ENCODE measurements around the gene CNTNAP2. TPM values are rescaled to one million over a fixed set of nuclear protein-coding genes. Genes with fewer than 3 reads are reported as not detected.
A peak's percentile ranks its signal among the peaks of the same experiment; 100 is the strongest.

CNTNAP2 gene
- total and polyA plus RNA-seq, 2 of the 8 experiments (the other 6 are each of a cell fraction or from before 2014, with no cell fraction given) = 27.9 to 71.0 TPM

DNA sequence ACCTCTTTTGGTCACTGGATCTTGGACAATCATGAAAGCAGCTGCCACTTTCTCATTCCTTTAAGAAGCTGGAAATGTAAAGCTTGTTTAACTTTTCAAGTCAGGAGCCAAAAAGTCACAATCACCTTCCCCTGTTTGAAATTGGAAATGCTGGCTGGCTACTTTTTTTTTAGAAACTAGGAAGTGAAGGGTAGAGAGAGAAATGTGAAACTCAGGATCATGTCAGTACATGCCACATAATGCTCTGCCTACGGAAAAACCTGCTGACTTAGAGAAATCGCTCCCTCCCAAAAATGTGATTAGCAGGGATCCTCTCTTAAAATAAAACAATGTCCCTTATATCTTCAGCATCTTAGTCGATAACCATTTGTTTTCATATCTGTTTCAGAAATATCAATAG lies 2285.6 kb downstream of the CNTNAP2 start:
- 80% methylated on average over 3 of the region's 3 CpGs; no CpG with 5 or more reads in 1 of the 2 experiments for WGBS, 2 experiments (ENCODE audit: extremely low coverage in 1 of 2, insufficient coverage in 1 of 2, insufficient read length in 1 of 2, insufficient replicate concordance in 2 of 2, low coverage in 1 of 2, low lambda C conversion rate in 2 of 2, missing lambda C conversion rate in 1 of 2)
- no peak for FAIRE-seq
- H3K27ac ChIP-seq (ENCODE audit: low read depth, low read length) = 0 out of 2 replicates have a peak overlapping the region, but pooled peaks have one; percentile 19

More for the DNA sequence above, 2285.6 kb downstream of the CNTNAP2 start:
- Histone ChIP-seq H3K23me2 (ENCODE audit: low read depth, low read length) (no peaks in the 10 kb centered on the region), H3K23ac (ENCODE audit: insufficient read length) (no peak overlapping the region), H2BK5ac (ENCODE audit: low read depth, low read length) (no peak overlapping the region), H3K56ac (replicated peaks; ENCODE audit: insufficient read length, low read depth, low read length) (no peak overlapping the region), H2BK15ac (ENCODE audit: low read length) (no peak overlapping the region), H2AK5ac (ENCODE audit: low read depth, low read length) (no peak overlapping the region), H3K9me3 (ENCODE audit: insufficient read depth in 2 of 2, low read depth in 1 of 2, low read length in 1 of 2) (no peaks in the 10 kb centered on the region), H3K27me3 (replicated peaks in 1 of 4; ENCODE audit: control insufficient read depth in 3 of 4, extremely low read depth in 1 of 4, insufficient read depth in 3 of 4, low read length in 3 of 4) (no peaks in the 10 kb centered on the region), H3K79me2 (ENCODE audit: control insufficient read depth in 1 of 2, insufficient read depth in 2 of 2, low read length in 2 of 2) (no peaks in the 10 kb centered on the region; a peak in 1 of 4 replicates), H2AFZ (ENCODE audit: low read length) (no peak overlapping the region), H2BK120ac (replicated peaks; ENCODE audit: low read depth, low read length) (no peak overlapping the region), H3K4me3 (ENCODE audit: extremely low read depth in 1 of 4, insufficient read depth in 2 of 4, low read depth in 3 of 4, low read length in 4 of 4) (no peak overlapping the region), H3K9ac (replicated peaks in 1 of 4; ENCODE audit: extremely low read depth in 1 of 4, low read depth in 3 of 4, low read length in 3 of 4) (no peak overlapping the region), H4K91ac (replicated peaks; ENCODE audit: insufficient read length, low read length) (no peak overlapping the region), H2BK12ac (ENCODE audit: low read depth, low read length) (no peak overlapping the region), H3K14ac (ENCODE audit: insufficient read length) (no peak overlapping the region), H3K79me1 (ENCODE audit: low read depth, low read length) (no peaks in the 10 kb centered on the region; the same call in none of the 2 replicates), H4K5ac (ENCODE audit: insufficient read length, low read depth, low read length) (no peak overlapping the region), H4K8ac (ENCODE audit: extremely low read depth, insufficient read depth, low read length) (no peak overlapping the region), H3K36me3 (ENCODE audit: control insufficient read depth in 2 of 4, insufficient read depth in 4 of 4, low read length in 3 of 4) (no peaks in the 10 kb centered on the region), H4K20me1 (replicated peaks in 1 of 2; ENCODE audit: control insufficient read depth in 1 of 2, insufficient read depth in 2 of 2, low read length in 2 of 2) (no peaks in the 10 kb centered on the region), H3K4ac (replicated peaks; ENCODE audit: insufficient read length, low read depth, low read length) (no peak overlapping the region), H2BK20ac (ENCODE audit: low read length) (no peak overlapping the region), H3K4me1 (replicated peaks in 1 of 4; ENCODE audit: control insufficient read depth in 3 of 4, insufficient read depth in 4 of 4, low read length in 3 of 4) (peaks cover 3 to 18% (median 12%) of the 10 kb centered on the region in 4 experiments; a peak in 5 of 7 replicates), H3K4me2 (ENCODE audit: insufficient read depth in 1 of 2, low read depth in 2 of 2, low read length in 2 of 2) (no peak overlapping the region), H3K18ac (ENCODE audit: extremely low read depth, low read length) (no peak overlapping the region)
- CTCF ChIA-PET (ENCODE audit: partially characterized antibody) = interaction anchor here (1.3 to 2.2 kb wide), 2 partner anchors 12 to 78 kb away, joined by 4 to 5 read pairs; no protein-coding TSS in a partner anchor
- DNase-seq (ENCODE audit: low read depth in 1 of 2, low spot score in 2 of 2) = no peak
- TF ChIP-seq SUZ12 (IDR thresholded peaks at IDR 0.05; ENCODE audit: low read length) (no peak), SAP30 (IDR thresholded peaks at IDR 0.05; ENCODE audit: insufficient read depth, insufficient replicate concordance, low read length) (no peak), JUN (IDR thresholded peaks at IDR 0.05; ENCODE audit: low read depth, low read length) (no peak), EP300 (IDR thresholded peaks at IDR 0.05; ENCODE audit: borderline replicate concordance in 1 of 2, low read depth in 2 of 2, low read length in 2 of 2) (no peak), TCF12 (IDR thresholded peaks at IDR 0.05; ENCODE audit: low read depth, low read length) (no peak), CEBPB (IDR thresholded peaks at IDR 0.05; ENCODE audit: low read depth, low read length) (no peak), KDM4A (IDR thresholded peaks at IDR 0.05; ENCODE audit: low read depth, low read length, severe bottlenecking) (no peak)
- TF ChIP-seq, protein P1, sequence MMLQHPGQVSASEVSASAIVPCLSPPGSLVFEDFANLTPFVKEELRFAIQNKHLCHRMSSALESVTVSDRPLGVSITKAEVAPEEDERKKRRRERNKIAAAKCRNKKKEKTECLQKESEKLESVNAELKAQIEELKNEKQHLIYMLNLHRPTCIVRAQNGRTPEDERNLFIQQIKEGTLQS (IDR thresholded peaks at IDR 0.05; ENCODE audit: insufficient read depth, low read depth, low read length) = no peak
- POLR2A ChIA-PET (ENCODE audit: partially characterized antibody) = no interaction called here
